GM18951 (cell line): ENCODE measurements around the gene RGR.

ENCODE experiments used
- POLR2A ChIP-seq: IDR thresholded peaks from 4 replicates; pipeline ENCODE4 v1.6.1; 2011; ENCODE audit warnings: mild to moderate bottlenecking; ENCODE audit not compliant: insufficient read length, insufficient read depth; ENCODE audit errors: extremely low read depth
- in situ Hi-C: fragments of 300-500 bp; cut with MboI; formaldehyde crosslinking; loops from one replicate; pipeline ENCODE4 v1.12.0; 2022; ENCODE audit warnings: low sequenced_read_pairs, mixed read lengths, inconsistent platforms; ENCODE audit not compliant: unreplicated experiment

Gene RGR

GRCh38 chr10:84205853-84206525, 38.9 kb upstream of the RGR start:
- in situ Hi-C loops: no loop called here
- TF ChIP-seq POLR2A: no peak

- in situ Hi-C loops: no loop called here
- TF ChIP-seq POLR2A: no peak
These were observed 36.8 kb upstream of the RGR start for GRCh38 chr10:84208023-84208422.

GRCh38 chr10:84211566-84211965, 33.3 kb upstream of the RGR start:
- in situ Hi-C loops: loop anchor here (5.0 kb wide), 1 partner anchor 64 kb away; no protein-coding TSS in a partner anchor
- TF ChIP-seq POLR2A: no peak

- in situ Hi-C loops: loop anchor here (5.0 kb wide), 1 partner anchor 65 kb away; no protein-coding TSS in a partner anchor
- TF ChIP-seq POLR2A: no peak
These were observed 32.8 kb upstream of the RGR start for GRCh38 chr10:84212014-84212413.

- in situ Hi-C loops: loop anchor here (5.0 kb wide), 1 partner anchor 66 kb away; no protein-coding TSS in a partner anchor
- no peak for TF ChIP-seq POLR2A
These were observed 31.8 kb upstream of the RGR start for GRCh38 chr10:84213076-84213475.

- no peak for TF ChIP-seq POLR2A
- in situ Hi-C loops: loop anchor here (5.0 kb wide), 1 partner anchor 67 kb away; no protein-coding TSS in a partner anchor
These were observed 30.7 kb upstream of the RGR start for GRCh38 chr10:84214046-84214572.

- in situ Hi-C loops: loop anchor here (5.0 kb wide), 1 partner anchor 67 kb away; no protein-coding TSS in a partner anchor
- TF ChIP-seq POLR2A: no peak
These were observed 30.1 kb upstream of the RGR start for GRCh38 chr10:84214612-84215235.

GRCh38 chr10:84216834-84217233, 28.0 kb upstream of the RGR start:
- TF ChIP-seq POLR2A: no peak
- in situ Hi-C loops: no loop called here

- in situ Hi-C loops: no loop called here
- no peak for TF ChIP-seq POLR2A
These were observed 27.1 kb upstream of the RGR start for GRCh38 chr10:84217746-84218145.

GRCh38 chr10:84221916-84222315, 22.9 kb upstream of the RGR start:
- no peak for TF ChIP-seq POLR2A
- in situ Hi-C loops: no loop called here

- no peak for TF ChIP-seq POLR2A
- in situ Hi-C loops: no loop called here
These were observed 20.3 kb upstream of the RGR start for GRCh38 chr10:84224411-84225028.

- in situ Hi-C loops: no loop called here
- TF ChIP-seq POLR2A: no peak
These were observed 19.3 kb upstream of the RGR start, which contains the start of gene LRIT2 for GRCh38 chr10:84225427-84226173. Gene LRIT2 (minus strand): TSS chr10:84225544. CDS start chr10:84225520, 24 bp downstream.

- in situ Hi-C loops: no loop called here
- TF ChIP-seq POLR2A: no peak
These were observed 18.2 kb upstream of the RGR start for GRCh38 chr10:84226616-84227015.
